GM21526 (cell line): ENCODE results near the gene PRKCE.

Experiments
- ATAC-seq: cut with Tn5 transposase; IDR thresholded peaks from one replicate; pipeline ENCODE4 v1.9.1; 2021; ENCODE audit warnings: moderate library complexity; ENCODE audit not compliant: unreplicated experiment, low FRiP score

The PRKCE gene

DNA sequence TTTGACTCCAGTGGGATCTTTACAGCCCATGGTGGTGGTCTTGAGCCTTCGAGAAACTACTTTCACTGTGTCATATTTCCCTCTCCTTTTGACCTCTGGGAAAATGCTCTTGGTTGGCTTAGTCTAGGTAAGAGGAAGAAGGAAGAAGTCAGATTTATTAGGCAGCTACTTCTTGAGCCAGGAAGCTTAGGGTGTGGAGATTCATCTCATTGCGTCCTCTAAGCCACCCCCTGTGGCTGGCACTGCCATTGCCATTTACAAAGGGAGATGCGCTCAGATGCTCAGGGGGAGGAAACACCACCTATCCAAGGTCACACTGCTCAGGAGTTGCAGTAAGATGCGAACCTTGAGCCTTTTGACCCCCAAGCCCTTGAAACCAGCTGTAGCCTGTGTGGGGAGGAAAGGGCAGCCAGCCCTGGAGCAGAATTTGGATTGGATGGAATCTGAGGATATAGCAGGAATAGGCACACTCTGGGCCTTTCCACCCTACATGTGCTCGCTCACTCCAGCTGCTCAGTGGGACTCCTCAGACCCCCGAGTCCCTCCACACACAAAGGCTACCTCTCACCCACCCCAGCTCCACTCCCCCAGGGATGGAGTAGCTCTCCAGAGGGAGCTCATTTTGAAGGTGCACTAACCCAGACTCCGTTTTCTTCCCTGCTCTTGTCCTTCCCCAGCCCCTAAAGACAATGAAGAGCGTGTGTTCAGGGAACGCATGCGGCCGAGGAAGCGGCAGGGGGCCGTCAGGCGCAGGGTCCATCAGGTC lies 324.5 kb downstream of the PRKCE start:
- no peak for ATAC-seq

DNA sequence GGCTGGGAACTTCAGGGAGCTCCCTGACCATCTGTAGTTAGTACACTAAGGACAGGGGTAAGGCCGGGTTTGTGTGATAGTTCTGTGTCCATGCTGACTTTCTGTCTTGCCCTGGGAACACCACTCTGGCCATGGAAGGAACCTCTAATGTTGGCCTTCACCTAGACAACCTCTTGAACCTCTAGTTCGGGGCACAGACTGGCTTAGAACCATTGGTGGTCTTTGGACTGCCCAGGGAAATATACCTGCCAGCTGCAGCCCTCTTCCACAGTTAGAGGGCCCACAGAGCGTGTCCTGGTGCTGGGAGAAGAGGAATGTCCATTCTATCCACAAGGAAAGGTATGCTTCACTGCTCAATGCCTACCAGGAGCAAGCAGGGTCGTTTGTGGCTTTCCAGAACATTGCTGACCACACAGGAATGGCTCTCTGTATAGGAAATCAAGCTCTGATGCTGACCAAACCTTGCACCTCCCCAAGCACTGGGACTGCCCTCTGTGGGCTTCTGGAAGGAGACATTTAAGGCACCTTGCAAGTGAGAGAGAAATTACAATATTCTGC lies 326.9 kb downstream of the PRKCE start:
- no peak for ATAC-seq

DNA sequence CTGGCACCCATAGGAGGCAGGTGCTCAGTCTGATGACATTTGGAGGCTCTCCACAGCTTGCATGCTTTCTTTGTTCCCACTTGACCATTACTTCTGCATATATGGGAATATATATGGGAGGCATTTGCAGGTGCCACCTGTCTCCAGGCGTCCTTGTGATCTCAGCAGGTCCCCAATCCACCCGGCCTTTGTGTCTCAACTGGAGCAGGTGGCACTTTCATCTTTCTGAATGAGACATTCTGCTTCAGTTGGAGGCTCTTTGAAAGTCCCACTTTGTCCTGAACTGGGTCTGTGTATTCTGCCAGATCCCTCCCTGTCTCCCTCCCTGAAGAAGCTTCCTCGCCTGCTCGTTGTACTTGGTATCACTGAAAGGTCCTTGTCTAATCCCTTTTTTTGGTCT lies 327.6 kb downstream of the PRKCE start:
- no peak for ATAC-seq

DNA sequence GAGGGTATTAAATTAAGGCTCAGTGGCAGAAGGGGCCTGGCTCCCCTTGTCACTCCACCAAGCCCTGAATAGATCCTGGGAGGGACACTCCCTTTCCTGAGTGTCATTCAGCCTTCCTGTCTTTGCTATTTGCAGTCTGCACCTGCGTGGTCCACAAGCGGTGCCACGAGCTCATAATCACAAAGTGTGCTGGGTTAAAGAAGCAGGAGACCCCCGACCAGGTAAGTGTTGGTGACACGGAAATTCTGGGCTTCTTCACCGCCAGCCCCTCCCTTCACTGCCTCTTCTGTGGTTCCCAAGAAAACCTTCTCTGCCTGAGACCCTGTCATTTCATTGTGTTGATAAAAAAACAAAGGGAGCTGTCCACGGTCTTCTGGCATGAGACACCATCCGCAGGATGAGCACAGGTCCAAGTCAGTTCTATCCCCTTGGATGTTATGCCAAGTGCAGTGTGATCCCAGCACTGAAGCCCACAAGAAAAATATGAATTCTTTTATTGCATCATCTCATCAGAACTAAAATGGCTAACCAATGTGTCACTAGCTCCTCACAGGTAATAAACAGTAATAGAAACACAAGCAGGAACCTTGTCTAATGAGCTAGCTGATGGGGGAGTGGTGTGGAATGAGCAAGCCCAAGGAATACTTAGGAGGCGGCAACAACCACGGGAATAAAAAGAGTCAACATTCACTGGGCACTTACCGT lies 328.8 kb downstream of the PRKCE start:
- no peak for ATAC-seq

DNA sequence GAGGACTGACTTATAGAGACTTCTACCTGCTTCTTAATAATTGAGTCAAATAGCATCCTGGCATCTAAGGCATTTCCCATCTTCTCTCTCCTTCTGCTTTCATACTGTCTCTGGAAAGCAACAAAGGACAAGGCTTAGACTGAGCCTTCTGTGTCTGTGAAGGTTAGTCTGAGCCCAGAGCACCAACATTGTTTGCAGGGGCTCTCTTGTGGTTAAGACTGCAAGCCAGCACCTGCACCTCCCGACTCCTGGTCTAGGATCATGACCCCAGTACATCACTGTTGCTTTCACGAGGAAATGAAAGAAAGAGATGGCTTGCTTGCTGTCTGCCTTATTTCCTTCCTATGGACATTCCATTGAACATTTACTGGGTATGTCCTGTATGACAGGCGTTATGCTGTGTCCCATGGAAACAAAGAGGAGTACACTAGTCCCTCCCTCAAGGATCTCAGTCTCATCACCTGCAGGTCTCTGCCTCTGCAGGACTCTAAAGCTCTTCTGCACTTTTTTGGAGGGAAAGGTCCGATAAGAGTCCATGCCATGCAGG lies 330.0 kb downstream of the PRKCE start:
- no peak for ATAC-seq

DNA sequence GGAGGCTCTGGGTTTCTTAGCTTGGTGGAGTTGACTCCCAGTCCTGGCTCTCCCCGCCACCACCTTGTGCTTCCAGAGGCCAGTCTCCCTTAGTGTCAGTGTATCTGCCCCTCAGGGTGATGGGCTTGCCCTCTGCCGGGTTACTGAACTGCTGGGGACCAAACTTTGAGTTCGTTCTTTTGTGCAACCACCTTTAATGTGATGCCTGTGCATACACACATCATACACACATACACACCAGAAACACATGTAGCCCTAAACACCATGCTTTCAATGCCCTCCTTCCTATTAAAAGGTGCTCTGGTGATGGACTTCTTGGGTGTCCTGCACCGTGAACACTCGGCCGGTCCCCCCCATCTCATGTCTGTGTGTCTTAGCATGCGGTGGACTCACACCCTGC lies 330.6 kb downstream of the PRKCE start:
- ATAC-seq, result no peak

DNA sequence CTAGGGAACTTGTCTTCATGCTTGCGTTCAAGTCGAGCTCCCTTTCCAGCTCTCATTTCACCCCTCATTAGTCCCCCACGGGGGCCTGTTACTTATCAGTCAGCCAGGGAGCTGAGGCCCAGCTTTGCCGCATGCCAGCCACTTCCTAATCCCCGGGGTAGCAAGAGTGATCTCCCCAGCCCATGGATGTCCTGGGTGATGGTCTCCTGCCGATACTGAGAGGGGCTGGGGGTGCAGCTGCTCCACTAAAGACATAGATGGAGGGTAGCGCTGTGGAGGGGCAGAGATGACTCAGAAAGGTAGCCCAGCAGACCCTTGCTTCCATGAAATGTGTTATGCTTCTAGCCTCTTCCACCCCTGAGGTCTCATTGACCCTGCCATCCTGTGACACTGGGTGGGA lies 331.7 kb downstream of the PRKCE start:
- ATAC-seq, result no peak

DNA sequence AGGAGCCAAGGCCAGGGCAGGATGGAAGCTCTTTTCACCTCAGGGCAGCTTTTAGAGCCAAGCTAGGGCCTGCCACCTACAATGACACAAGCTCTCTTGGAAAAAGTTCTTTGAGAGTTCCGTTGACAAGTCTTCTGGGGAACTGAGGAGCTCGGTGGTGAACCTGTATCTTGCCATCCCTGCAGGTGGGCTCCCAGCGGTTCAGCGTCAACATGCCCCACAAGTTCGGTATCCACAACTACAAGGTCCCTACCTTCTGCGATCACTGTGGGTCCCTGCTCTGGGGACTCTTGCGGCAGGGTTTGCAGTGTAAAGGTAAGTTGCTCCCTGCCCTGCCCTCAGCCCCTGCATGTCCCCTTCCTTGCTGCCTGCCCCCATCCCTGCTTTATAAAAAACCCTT lies 332.9 kb downstream of the PRKCE start:
- no peak for ATAC-seq

DNA sequence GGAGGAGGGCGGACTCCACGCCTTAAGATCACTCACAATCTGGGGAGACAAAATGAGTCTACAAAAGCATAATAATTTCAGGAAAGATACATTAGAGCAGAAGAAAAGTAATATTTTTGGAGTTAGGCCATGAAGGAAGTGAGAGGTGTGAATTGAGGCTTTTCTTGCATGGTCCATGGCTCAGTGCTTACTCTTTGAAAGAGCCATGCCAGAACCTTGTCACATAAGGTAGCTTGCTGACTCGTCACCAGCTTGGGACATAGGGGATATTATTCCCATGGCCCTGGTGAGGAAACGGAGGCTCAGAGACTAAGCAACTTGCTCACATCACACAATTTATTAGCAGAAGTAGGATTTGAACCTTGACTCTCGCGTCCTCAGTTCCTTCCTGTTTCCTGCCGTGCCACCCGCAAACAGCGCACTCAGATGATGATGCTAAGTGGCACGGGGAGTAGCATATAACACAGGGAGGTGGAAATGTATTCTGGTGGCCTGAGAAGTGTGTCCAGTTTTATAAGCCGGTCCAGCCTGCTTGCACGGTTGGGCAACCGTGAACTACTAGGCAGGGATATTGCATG lies 333.5 kb downstream of the PRKCE start:
- no peak for ATAC-seq

DNA sequence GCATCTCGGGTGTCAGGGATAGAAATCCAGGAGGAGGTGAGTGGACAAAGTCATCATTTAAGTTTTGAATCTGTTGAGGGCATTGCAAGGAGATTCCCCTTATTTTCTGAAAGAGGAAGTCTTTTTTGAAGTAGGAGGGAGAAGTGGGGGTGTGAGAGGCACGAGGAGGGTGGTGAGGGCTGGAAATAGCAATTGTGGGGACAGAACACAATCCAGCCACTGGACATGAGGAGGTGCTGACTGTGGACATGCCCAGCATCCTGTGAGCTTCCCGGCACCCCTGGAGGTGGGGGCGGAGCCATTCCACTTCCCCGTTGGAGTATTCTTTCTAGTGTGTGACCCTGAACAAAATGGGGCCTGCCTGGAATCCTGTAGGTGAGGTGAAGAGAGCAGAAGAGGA lies 335.0 kb downstream of the PRKCE start:
- no peak for ATAC-seq

DNA sequence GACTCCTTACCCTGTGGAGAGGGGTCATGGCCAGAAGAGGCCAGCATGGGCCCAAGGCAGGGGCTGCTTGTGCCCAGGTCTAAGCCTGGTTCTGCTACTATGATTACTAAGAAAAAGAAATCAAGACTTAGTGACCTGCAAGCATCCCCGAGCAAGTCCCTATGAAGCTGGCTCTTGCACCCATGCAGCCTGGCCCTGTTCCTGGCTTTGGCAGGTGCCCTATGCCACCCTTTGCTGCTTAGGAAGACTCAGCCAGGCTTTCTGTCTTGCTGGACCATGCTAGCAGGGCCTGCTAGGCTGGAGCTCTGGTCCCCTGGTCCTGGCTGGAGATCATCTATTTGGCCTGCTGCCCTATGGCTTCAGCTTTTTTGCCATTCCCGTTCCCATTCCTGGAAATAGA lies 336.4 kb downstream of the PRKCE start:
- no peak for ATAC-seq

DNA sequence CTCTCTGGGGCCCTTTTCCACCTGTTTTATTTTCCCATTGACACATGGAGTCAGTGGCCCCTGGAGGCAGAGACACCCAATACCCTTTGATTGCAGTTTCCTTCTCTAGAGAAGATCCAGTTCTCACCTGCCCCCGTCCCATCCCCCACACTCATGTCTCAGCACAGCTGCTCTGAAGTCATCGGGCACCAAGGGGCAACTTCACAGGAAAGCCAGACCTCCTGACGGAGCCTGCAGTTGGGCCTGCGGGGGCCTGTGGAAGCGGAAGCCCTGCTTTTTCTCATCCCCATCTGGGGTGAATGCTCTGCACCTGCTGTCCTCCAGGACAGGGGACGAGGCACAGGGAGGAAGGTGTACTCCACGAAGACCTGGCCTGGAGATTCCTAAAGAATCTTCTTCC lies 337.4 kb downstream of the PRKCE start:
- ATAC-seq, result no peak

DNA sequence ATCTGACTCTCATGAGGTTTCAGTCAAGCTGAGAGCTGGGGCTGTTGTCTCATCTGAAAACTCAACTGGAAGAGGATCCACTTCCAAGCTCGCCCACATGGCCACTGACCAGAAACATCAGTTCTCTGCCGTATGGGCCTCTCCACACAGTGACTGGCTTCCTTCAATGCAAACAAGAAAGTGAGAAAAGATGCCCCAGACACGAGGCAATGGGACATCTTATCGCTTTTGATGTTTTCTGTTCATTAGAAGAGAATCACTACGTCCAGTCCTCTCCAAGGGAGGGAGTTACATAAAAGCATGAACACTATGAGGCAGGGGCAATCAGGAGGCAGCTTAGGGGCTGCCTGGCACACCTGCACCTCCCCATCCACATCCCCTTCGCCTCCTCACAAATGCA lies 338.7 kb downstream of the PRKCE start:
- no peak for ATAC-seq

DNA sequence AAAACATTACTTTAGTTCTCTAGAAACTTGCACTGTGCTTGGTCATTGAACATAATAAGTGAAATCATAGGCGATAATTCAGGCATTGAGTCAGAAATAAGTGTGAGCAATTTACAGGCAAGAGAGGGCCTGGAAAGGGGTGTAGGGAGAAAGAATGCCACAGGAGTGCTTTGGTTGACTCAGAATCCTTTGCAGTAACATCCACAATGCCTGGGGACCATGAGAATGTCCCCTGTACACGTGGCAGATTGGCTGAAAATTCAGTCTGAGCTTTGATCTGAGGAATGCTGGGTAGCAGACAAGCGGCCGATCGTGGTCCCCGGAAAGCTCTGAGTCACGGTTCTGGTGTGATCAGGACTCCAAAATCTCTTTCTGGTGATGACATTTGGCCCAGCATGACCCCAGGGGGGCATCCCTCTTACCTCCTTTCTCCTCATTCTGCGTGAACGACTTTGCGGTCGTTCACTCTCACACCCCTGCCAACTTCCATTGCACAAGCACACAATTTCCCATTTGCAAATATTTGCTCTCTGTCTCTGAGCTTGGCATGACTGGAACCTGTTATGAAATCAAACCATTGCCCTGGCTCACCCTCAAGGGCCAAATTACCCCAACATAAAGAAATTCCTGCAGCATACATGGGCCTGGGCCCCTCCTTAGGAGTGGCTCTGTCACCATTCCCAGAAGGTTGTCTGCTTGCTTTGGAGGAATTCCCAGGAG lies 340.7 kb downstream of the PRKCE start:
- ATAC-seq, result no peak

DNA sequence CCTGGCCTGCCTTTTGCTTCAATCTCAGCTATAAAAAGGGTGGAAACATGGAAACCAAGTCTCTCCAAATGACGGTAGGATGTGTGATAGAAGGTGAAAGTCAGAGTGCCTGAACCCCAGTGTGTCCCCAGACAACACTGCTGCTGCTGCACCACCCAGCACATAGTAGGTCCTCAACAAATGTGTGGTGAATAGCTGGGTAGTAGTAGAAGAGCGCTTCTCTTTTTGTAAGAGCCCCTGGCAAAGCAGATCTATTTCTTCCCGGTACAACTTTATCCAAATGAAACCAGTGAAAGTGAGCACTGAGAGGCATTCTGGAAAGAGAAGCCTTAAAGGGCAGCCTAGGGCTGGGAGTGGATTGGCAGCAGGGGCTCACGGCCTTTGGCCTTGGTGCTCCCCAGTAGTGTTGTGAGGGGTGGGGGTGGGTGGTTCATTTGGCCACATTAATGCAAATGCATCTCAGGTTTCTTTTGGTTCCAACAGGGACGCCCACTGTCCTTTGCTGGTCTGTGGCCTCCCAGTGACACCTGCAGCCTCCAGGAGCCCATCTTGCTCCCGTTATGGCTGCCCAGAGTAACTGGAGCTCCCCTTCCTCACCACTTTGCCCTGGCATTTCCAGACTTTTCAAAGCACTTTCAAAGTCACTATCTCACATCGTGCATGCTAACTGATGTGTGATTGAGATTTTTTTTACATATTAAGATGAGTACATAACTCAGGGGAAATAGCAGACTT lies 341.4 kb downstream of the PRKCE start:
- ATAC-seq, result no peak

DNA sequence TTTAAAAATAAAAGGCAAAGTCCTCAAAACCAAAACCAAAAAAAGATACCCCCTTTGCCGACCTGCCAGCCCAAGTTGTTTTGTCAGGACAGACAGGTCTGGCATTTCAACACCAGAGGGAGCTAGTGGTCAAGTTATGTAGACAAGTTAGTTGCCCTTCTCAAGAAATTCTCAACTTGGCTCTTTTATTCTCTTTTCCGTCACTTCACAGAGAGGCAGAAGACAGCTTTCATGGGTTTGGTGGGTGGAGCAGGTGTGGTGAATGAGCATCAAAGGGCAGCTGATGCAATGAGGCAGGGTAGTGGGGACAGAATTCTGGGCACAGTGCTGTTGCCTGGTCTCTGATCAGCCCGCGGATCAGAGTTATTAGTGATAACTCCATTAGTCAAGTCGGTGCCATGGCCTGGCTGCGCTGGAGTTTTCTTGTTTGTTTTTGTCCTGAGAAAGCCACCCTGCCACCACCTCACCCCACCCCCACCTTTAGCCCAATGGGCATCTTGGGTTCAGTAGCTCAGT lies 342.1 kb downstream of the PRKCE start:
- ATAC-seq, result no peak

DNA sequence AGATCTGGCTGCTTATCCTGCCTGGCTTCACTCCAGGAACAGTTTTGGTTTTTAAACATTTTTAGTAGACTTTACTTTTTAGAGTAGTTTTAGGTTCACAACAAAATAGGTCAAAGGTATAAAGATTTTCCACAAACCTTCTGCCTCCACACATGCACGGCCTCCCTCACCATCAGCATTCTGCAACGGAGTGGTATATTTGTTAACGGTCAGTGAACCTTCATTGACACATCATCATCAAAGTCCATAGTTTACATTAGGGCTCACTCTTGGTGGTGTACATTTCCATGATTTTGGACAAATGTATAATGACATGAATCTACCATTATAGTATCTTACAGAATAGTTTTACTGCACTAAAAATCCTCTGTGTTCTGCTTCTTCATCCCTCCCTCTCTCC lies 342.6 kb downstream of the PRKCE start:
- no peak for ATAC-seq

DNA sequence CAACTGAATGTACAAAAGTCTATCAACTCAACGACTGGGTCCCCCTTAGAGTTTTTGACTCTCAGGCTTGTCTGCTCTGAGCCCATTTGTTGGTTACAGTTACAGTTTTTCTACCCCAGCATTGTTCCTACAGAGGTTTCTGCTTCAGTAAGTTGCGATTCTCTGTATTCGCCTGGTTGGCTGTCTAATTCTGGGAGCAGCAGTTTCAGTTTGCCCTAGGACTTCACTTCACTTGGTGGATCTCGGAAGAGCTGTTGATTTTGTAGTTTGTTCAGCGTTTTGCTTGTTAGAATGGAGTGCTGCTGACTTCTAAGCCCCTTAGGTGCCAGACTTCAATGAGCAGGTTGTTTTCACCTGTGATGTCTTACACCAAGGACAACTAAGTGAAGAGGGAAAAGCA lies 349.2 kb downstream of the PRKCE start:
- no peak for ATAC-seq

DNA sequence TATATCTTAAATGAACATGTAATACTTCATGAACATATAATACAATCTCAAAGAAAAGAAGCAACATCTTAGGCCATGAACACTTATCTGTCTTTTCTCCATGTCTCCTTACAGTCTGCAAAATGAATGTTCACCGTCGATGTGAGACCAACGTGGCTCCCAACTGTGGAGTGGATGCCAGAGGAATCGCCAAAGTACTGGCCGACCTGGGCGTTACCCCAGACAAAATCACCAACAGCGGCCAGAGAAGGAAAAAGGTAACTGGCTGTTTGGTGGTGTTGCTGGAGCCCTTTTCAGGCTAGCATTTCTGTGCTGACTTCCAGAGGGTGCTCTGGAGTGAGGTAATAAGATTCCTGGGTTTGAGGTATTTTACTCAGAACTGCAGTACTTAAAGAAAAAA lies 349.8 kb downstream of the PRKCE start:
- no peak for ATAC-seq
